OCI-M1 (cell line): ENCODE data around the gene ARHGEF18.
A peak's percentile ranks its signal among the peaks of the same experiment; 100 is the strongest.
"Not testable (repeated sequence)": the region's sequence is repeated elsewhere in the genome, so short reads cannot be mapped to it uniquely, and the experiment has no call there.

ENCODE experiments used
- DNase-seq: peaks from one replicate; lab custom pipeline; 2025; lab: John Stamatoyannopoulos, UW

Gene ARHGEF18

GRCh38 chr19:7346997-7347396 lies 1.7 kb upstream of the ARHGEF18 start:
- not testable (repeated sequence) for DNase-seq

DNA sequence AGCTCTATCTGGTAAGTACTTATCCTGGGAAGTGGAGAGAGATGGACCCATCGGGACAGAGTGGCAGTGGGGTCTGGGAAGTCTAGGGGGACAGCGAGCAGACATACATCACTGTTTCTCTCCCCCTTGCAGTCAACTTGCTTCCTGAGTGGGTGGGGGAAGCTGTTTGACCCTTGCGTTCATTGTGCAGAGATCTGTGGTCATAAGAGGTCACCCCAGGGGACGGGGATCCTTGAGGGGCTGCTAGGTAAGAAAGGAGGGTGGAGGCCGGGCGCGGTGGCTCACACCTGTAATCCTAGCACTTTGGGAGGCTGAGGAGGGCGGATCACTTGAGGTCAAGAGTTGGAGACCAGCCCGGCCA lies 474 bp downstream of the ARHGEF18 start:
- DNase-seq, result no peak

DNA sequence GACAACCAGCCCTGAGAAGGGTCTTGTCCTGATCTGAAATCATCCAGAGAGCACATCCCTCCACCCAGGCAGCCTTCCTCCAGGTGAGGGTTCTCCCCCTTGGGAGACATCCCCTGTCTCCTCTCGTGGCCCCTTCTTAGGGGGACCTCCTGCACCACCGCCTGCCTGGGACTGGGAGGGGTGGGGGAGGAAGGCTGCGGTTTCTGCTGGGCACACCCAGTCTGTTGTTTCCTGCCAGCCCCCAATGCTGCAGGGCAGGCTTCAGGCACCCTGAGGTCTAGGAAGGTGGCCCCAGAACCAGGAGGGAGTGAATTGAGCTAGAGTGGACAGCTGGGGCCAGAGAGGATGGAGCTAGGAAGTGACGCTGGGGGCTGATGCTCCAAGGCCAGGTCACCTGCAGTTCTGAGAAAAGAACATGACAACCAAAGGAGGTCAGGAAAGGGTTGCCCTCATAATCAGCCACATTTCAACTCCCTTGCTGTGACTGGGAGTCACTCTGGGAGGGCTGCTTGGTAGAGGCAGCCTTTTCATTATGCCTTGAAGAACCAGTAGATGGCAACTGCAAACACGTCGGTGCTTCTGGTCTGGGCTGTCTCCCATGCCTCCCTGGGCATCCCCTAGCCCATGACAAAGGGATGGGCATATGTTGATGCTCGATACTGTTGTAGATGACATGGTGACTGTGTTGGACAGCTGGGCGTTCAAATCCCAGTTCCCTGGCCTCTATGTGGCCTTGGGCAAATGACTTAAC lies 1.4 kb downstream of the ARHGEF18 start:
- DNase-seq, result no peak

- no peak for DNase-seq
Observed at GRCh38 chr19:7351861-7352260, 3.1 kb downstream of the ARHGEF18 start.

GRCh38 chr19:7355151-7355820 lies 6.5 kb downstream of the ARHGEF18 start:
- no peak for DNase-seq

DNA sequence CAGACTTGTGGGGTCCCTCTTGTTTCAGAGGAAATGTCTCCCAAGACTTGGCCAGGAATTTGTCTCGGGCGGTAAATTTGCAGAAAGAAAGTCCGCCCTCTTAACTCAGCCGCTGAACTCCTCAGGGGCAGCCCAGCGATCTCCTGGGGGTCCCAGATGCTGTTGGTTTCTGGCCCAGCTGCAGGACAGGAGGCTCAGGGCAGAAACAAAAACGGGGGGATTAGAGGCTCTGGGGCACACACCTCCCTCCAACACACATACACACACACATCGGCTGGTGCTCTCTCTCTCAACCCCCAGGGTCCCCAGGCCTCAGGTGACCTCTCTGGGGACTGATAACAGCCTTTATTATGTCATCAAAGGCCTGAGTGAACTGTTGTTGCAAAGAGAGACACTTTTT lies 7.1 kb downstream of the ARHGEF18 start:
- DNase-seq, result no peak

DNA sequence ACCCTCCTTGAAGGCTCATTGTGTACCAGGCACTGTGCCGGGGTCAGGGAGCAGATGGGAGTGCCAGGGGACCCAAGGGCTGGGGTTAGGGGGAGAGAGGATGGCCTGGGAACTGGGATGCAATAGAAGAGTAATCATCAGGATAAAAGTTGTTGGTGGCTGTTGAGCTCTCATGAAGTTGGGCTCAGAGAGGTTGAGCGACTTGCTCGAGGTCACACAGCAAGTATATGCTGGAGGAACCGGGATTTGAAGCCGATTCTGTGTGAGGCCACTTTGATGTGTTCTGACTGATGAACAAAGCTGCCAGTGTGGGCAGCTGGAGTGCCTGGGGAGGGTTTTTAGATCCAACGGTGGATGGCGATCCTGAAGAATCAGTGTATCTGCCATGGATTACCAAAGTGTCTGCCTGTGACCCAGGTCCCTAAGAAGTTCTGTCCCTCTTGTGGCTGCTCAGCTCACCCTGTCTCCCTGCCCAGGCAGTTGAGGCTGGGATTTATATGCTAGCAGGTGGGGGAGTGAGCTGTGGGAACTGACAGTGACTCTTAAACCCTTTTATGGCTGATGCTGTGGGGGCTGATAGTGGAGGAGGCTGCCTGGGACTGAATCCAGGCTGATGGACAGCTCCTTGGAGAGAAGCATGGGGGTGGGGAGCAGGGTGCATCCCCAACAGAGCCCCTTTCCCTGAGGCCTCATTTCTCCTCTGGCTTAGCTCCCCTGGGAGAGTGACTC lies 8.3 kb downstream of the ARHGEF18 start:
- no peak for DNase-seq

GRCh38 chr19:7358102-7358597 lies 9.4 kb downstream of the ARHGEF18 start:
- no peak for DNase-seq

- no peak for DNase-seq
Observed at GRCh38 chr19:7360393-7360984, 11.8 kb downstream of the ARHGEF18 start.

DNA sequence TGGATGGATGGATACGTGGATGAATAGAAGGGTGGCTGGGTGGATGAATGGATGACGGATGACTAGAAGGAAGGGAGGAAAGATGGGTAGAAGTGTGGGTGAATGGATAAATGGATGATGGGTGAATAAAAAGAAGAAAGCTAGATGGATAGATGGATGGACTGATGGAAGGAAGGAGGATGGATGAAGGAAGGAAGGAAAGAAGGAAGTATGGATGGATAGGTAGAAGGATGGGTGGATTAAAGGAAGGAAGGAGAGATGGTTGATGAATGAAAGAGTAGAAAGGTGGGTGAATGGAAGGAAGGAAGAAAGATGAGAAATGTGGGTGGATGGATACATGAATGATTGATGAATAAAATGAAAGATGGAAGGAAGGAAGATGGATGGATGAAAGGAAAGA lies 14.5 kb downstream of the ARHGEF18 start:
- DNase-seq, result no peak

GRCh38 chr19:7366701-7367420 lies 18.1 kb downstream of the ARHGEF18 start:
- peak; percentile 38 for DNase-seq

DNA sequence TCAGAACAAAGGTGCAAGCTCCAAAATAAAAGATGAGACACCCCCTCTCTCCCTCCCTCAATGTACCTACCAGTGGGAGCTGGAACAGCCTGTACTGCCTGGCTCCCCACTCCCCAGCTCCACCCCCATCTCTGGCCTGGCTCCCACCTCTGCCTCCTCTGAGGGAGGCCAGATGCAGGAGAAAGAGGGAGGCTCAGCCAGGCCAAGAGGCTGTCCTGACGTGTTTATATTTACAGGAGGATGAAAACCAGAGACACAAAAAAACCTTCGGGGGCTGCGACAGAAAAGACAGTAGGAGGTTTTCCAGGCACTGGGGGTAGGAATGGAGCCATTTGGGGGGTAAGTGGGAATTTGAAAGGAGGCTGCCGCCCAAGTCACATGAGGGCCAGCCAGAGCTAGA lies 19.7 kb downstream of the ARHGEF18 start:
- DNase-seq, result no peak

DNA sequence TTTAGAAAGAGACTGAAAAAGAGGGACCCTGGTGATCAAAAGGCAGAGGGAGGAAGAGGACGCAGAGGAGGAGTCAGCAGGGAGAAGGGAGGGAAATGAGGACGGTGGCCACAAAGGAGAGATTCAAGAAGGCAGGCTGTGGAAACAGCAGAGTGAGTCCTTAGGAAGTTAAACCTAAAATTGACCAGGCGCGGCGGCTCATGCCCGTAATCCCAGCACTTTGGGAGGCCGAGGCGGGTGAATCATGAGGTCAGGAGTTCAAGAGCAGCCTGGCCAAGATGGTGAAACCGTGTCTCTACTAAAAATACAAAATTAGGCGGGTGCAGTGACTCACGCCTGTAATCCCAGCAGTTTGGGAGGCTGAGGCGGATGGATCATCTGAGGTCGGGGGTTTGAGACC lies 20.1 kb downstream of the ARHGEF18 start:
- DNase-seq, result not testable (repeated sequence)

- DNase-seq, result no peak
Observed at GRCh38 chr19:7370546-7370945, 21.8 kb downstream of the ARHGEF18 start.

DNA sequence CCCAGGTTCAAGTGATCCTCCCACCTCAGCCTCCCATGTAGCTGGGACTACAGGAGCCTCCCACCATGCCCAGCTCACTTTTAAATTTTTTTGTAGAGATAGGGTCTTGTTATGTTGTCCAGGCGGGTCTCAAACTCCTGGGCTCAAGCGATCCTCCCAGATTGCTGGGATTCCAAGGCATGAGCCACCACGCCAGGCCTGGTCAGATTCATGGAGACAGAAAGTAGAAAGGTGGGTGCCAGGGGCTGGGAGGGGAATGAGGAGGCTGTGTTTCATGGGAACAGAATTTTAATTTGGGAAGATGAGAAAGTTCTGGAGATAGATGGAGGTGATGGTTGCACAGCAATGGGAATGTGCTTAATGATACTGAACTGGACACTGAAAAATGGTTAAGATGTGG lies 22.3 kb downstream of the ARHGEF18 start:
- no peak for DNase-seq

DNA sequence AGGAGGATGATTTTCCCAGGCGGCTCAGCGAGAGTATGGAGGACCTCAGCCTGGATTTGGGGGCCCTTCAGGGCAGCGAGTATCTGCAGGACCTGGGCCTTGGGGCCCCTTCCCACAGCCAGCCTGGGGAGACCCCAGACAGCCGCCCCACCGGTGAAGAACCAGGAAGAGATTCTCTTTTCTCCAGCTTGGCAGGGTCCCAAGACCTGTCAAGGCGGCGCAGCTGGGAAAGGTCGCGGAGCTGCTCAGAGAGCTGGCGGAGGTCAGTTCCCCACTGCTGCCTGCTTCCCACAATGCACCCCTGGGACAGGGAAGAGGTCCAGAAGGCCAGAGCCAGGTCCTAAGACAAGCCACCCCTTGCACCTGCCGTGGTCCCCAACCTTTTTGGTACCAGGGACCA lies 24.1 kb downstream of the ARHGEF18 start:
- no peak for DNase-seq

DNA sequence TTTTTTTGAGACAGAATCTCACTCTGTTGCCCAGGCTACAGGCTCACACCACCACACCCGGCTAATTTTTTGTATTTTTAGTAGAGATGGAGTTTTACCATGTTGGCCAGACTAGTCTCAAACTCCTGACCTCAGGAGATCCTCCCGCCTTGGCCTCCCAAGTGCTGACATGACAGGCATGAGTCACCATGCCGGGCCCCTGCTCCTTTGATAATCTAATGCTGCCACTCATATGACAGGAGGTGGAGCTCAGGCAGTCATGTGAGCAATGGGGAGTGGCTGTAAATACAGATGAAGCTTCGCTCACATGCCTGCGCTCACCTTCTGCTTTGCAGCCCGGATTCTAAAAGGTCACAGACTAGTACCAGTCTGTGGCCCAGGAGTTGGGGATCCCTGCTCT lies 25.1 kb downstream of the ARHGEF18 start:
- no peak for DNase-seq

- DNase-seq, result no peak
Observed at GRCh38 chr19:7376151-7376852, 27.6 kb downstream of the ARHGEF18 start.

GRCh38 chr19:7377196-7377595 lies 28.5 kb downstream of the ARHGEF18 start:
- no peak for DNase-seq

DNA sequence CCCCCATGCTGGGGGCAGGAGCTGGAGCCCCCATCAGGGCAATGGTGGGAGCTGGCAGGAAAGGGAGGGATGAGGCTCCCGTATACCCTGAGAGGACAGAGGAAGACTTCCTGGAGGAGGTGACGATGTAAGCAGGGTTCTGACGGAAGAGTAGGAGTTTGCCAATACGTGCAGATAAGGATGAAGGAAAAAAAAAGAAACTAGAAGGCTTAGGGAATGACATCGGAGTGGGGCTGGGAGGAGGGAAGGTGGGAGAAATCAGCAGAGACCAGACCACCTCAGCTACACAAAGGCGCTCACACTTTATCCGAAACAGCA lies 32.3 kb downstream of the ARHGEF18 start:
- no peak for DNase-seq

GRCh38 chr19:7382694-7383093 lies 34.0 kb downstream of the ARHGEF18 start:
- DNase-seq, result no peak
